H9 (cell line): ENCODE data around the gene GAREM1. TPM values are rescaled to one million over a fixed set of nuclear protein-coding genes. Genes with fewer than 3 reads are reported as not detected.

Source experiments
- DNase-seq: peaks from one replicate; pipeline ENCODE4 v3.0.0-alpha.2; 2017
- H2AFZ ChIP-seq: one replicate; pipeline ENCODE4 v1.6.1; 2013; ENCODE audit warnings: mild to moderate bottlenecking, low read length, control low read depth, moderate library complexity
- H2AK5ac ChIP-seq: 2 replicates; pipeline ENCODE4 v1.6.1; 2013; ENCODE audit warnings: low read length, control low read depth, mixed read lengths; ENCODE audit not compliant: insufficient read length
- H2BK120ac ChIP-seq: one replicate; pipeline ENCODE4 v1.6.1; 2013; ENCODE audit warnings: low read depth, mild to moderate bottlenecking, low read length, control low read depth, inconsistent platforms; ENCODE audit not compliant: poor library complexity, severe bottlenecking
- H2BK12ac ChIP-seq: 2 replicates; pipeline ENCODE4 v1.6.1; 2013; ENCODE audit warnings: low read length, control low read depth, mixed read lengths, low read depth; ENCODE audit not compliant: insufficient read length
- H2BK15ac ChIP-seq: 2 replicates; pipeline ENCODE4 v1.6.1; 2013; ENCODE audit warnings: low read depth, low read length, control low read depth
- H2BK20ac ChIP-seq: one replicate; pipeline ENCODE4 v1.6.1; 2013; ENCODE audit warnings: low read depth, mild to moderate bottlenecking, low read length, control low read depth, inconsistent platforms; ENCODE audit not compliant: poor library complexity, severe bottlenecking
- H2BK5ac ChIP-seq: 2 replicates; pipeline ENCODE4 v1.6.1; 2013; ENCODE audit warnings: low read length, control low read depth, mixed read lengths; ENCODE audit not compliant: insufficient read length
- H3K14ac ChIP-seq: 2 replicates; pipeline ENCODE4 v1.6.1; 2013; ENCODE audit warnings: low read length, control low read depth; ENCODE audit not compliant: insufficient read depth
- H3K18ac ChIP-seq: 2 replicates; pipeline ENCODE4 v1.6.1; 2013; ENCODE audit warnings: low read depth, mild to moderate bottlenecking, mixed read lengths, low read length, control low read depth; ENCODE audit not compliant: insufficient read length
- H3K23ac ChIP-seq: 2 replicates; pipeline ENCODE4 v1.6.1; 2013; ENCODE audit warnings: low read length, control low read depth, mixed read lengths, low read depth; ENCODE audit not compliant: insufficient read length
- H3K23me2 ChIP-seq: 2 replicates; pipeline ENCODE4 v1.6.1; 2013; ENCODE audit warnings: low read depth, mild to moderate bottlenecking, mixed read lengths, low read length, control low read depth; ENCODE audit not compliant: insufficient read length, poor library complexity, severe bottlenecking
- H3K27ac ChIP-seq: 2 replicates; pipeline ENCODE4 v1.5.1; 2013; ENCODE audit warnings: low read length, control low read depth, mixed read lengths, low read depth; ENCODE audit not compliant: insufficient read length
- H3K27me3 ChIP-seq: 2 replicates; pipeline ENCODE4 v1.6.1; 2013; ENCODE audit warnings: low read length, control low read depth, inconsistent platforms; ENCODE audit not compliant: insufficient read depth
- H3K4ac ChIP-seq: 2 replicates; pipeline ENCODE4 v1.6.1; 2013; ENCODE audit warnings: low read depth, mild to moderate bottlenecking, control low read depth, inconsistent platforms, low read length, moderate library complexity
- H3K4me1 ChIP-seq: 2 replicates; pipeline ENCODE4 v1.6.1; 2013; ENCODE audit warnings: low read length, control low read depth, inconsistent platforms; ENCODE audit not compliant: insufficient read depth
- H3K4me2 ChIP-seq: 2 replicates; pipeline ENCODE4 v1.6.1; 2013; ENCODE audit warnings: low read length, control low read depth, mixed read lengths; ENCODE audit not compliant: insufficient read length, insufficient read depth
- H3K56ac ChIP-seq: 2 replicates; pipeline ENCODE4 v1.6.1; 2013; ENCODE audit warnings: low read depth, mild to moderate bottlenecking, mixed read lengths, low read length, control low read depth; ENCODE audit not compliant: insufficient read length
- H3K79me1 ChIP-seq: 2 replicates; pipeline ENCODE4 v1.6.1; 2013; ENCODE audit warnings: low read depth, mild to moderate bottlenecking, moderate library complexity, low read length, control low read depth, inconsistent platforms; ENCODE audit not compliant: insufficient read depth, poor library complexity, severe bottlenecking
- H3K79me2 ChIP-seq: 2 replicates; pipeline ENCODE4 v1.6.1; 2013; ENCODE audit warnings: low read length, control low read depth, inconsistent platforms; ENCODE audit not compliant: insufficient read depth
- H3K9ac ChIP-seq: 2 replicates; pipeline ENCODE4 v1.6.1; 2013; ENCODE audit warnings: low read length, control low read depth, mixed read lengths; ENCODE audit not compliant: insufficient read length; ENCODE audit errors: extremely low read depth
- H3K9me3 ChIP-seq: one replicate; pipeline ENCODE4 v1.6.1; 2013; ENCODE audit warnings: low read depth, low read length, inconsistent platforms; ENCODE audit not compliant: control insufficient read depth
- H3T11ph ChIP-seq: one replicate; pipeline ENCODE4 v1.6.1; 2013; ENCODE audit warnings: mild to moderate bottlenecking, low read length, control low read depth, inconsistent platforms
- H4K20me1 ChIP-seq: one replicate; pipeline ENCODE4 v1.6.1; 2013; ENCODE audit not compliant: control insufficient read depth, insufficient read length, insufficient read depth
- H4K5ac ChIP-seq: 2 replicates; pipeline ENCODE4 v1.6.1; 2013; ENCODE audit warnings: low read depth, mild to moderate bottlenecking, mixed read lengths, low read length, control low read depth; ENCODE audit not compliant: insufficient read length
- H4K8ac ChIP-seq: replicated peaks from 2 replicates; pipeline ENCODE4 v1.6.1; 2013; ENCODE audit warnings: low read length, control low read depth, mixed read lengths, low read depth; ENCODE audit not compliant: insufficient read length
- H4K91ac ChIP-seq: 2 replicates; pipeline ENCODE4 v1.6.1; 2013; ENCODE audit warnings: low read depth, mild to moderate bottlenecking, moderate library complexity, mixed read lengths, low read length, control low read depth; ENCODE audit not compliant: insufficient read length
- H3K27ac Mint-ChIP-seq, 3 experiments: 2 replicates in 2 of 3; 3 replicates in 1 of 3; pipeline ENCODE4 v1.8.0; 2020 to 2021; ENCODE audit warnings: mixed read lengths in 3 of 3, mild to moderate bottlenecking in 1 of 3, moderate library complexity in 1 of 3
- H3K27me3 Mint-ChIP-seq: 2 replicates; pipeline ENCODE4 v1.8.0; 2021; ENCODE audit warnings: low read depth, mild to moderate bottlenecking, moderate library complexity, mixed read lengths
- H3K36me3 Mint-ChIP-seq, 3 experiments: 2 replicates in 2 of 3; 3 replicates in 1 of 3; pipeline ENCODE4 v1.8.0; 2020 to 2021; ENCODE audit warnings: low read depth in 3 of 3, mixed read lengths in 3 of 3; ENCODE audit not compliant: insufficient read depth in 1 of 3
- H3K4me1 Mint-ChIP-seq, 2 experiments: 2 replicates each; pipeline ENCODE4 v1.8.0; 2020; ENCODE audit warnings: mixed read lengths in 2 of 2
- H3K4me3 Mint-ChIP-seq, 2 experiments: 2 replicates in 1 of 2; 3 replicates in 1 of 2; pipeline ENCODE4 v1.8.0; 2020 to 2021; ENCODE audit warnings: mild to moderate bottlenecking in 2 of 2, mixed read lengths in 2 of 2, moderate library complexity in 1 of 2
- H3K9me3 Mint-ChIP-seq, 2 experiments: 2 replicates in 1 of 2; 3 replicates in 1 of 2; pipeline ENCODE4 v1.8.0; 2020; ENCODE audit warnings: mild to moderate bottlenecking in 2 of 2, mixed read lengths in 2 of 2, moderate library complexity in 1 of 2
- WGBS: extraction: QIAGEN DNeasy Blood & Tissue Kit; methylation state at CpG from one replicate; pipeline ENCODE4 v1.1.7; 2013; ENCODE audit warnings: missing lambda C conversion rate, low lambda C conversion rate, mixed read lengths; ENCODE audit not compliant: insufficient read length; ENCODE audit errors: extremely low coverage; 5-methylcytosine and 5-hydroxymethylcytosine counted together
- total RNA-seq: library from RNA; stranded (reverse); gene quantifications from 2 replicates; pipeline ENCODE4 v1.2.1, GENCODE V29; 2021
- TF ChIP-seq, protein P1 (sequence below): fragments of 200-600 bp; sonication (generic); conservative IDR thresholded peaks from 3 replicates; pipeline ENCODE4 v1.8.0; 2021; ENCODE audit warnings: antibody characterized with exemption, mild to moderate bottlenecking

The GAREM1 gene
- total RNA-seq, 1 experiment from 2014 or later = 4.4 TPM

DNA sequence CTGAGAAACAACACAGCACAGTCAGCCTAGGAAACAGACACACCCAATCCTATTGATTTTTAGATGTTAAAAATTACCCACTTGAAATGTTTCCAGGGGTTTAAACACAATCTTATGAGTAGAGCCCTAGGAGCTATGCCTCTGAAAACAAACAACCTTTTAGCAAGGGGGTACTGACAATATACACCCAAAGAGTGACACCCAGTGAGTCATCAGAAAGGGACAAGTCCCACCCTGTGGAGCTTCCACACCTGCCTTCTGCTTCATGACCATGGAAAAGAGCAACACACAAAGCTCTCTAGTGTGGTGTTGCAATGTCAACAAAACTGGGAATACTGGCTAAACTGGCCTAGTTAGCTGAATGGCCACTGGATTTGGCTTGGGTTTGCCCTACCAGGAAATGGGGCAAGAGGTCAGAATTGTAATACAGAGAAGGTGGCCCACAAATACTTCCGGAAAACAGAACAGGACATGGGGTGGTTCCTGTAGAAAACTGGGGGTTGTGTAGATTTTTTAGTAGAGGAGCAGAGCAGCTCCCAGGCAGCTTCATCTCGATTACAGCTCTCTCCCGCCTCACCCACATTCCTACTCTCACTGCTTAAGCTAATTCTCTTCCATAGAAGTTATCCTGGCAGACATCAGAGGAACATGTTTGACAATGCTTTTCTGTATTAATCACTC is 98.2 kb downstream of the GAREM1 start:
- Histone ChIP-seq H4K91ac (no peak overlapping the region), H3K23me2 (no peaks in the 10 kb centered on the region), H3K4me1 (no peaks in the 10 kb centered on the region), H2BK20ac (no peak overlapping the region), H2BK5ac (no peak overlapping the region), H3K27me3 (no peaks in the 10 kb centered on the region), H3K79me1 (no peaks in the 10 kb centered on the region), H3K18ac (no peak overlapping the region), H4K5ac (no peak overlapping the region), H3K14ac (no peak overlapping the region), H3K9ac (no peak overlapping the region), H3K9me3 (no peaks in the 10 kb centered on the region), H4K8ac (no peak overlapping the region), H2BK15ac (no peak overlapping the region), H3T11ph (no peak overlapping the region), H2AFZ (no peak overlapping the region), H2BK120ac (no peak overlapping the region), H3K23ac (no peak overlapping the region), H2BK12ac (no peak overlapping the region), H3K56ac (no peak overlapping the region), H3K27ac (no peak overlapping the region), H2AK5ac (no peak overlapping the region), H3K4me2 (no peak overlapping the region), H3K4ac (no peak overlapping the region), H3K79me2 (no peaks in the 10 kb centered on the region), H4K20me1 (no peaks in the 10 kb centered on the region)
- TF ChIP-seq, protein P1, sequence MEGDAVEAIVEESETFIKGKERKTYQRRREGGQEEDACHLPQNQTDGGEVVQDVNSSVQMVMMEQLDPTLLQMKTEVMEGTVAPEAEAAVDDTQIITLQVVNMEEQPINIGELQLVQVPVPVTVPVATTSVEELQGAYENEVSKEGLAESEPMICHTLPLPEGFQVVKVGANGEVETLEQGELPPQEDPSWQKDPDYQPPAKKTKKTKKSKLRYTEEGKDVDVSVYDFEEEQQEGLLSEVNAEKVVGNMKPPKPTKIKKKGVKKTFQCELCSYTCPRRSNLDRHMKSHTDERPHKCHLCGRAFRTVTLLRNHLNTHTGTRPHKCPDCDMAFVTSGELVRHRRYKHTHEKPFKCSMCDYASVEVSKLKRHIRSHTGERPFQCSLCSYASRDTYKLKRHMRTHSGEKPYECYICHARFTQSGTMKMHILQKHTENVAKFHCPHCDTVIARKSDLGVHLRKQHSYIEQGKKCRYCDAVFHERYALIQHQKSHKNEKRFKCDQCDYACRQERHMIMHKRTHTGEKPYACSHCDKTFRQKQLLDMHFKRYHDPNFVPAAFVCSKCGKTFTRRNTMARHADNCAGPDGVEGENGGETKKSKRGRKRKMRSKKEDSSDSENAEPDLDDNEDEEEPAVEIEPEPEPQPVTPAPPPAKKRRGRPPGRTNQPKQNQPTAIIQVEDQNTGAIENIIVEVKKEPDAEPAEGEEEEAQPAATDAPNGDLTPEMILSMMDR = no peak
- Mint-ChIP-seq H3K27me3 (no peaks in the 10 kb centered on the region), H3K27ac (peak overlapping the region in 1 of 3 experiments; percentile 29; a peak in 2 of 7 replicates), H3K4me1 (peaks cover 6 to 7% of the 10 kb centered on the region in 2 experiments), H3K4me3 (no peak overlapping the region), H3K36me3 (no peaks in the 10 kb centered on the region), H3K9me3 (no peaks in the 10 kb centered on the region)
- no CpG with 5 or more reads among the region's 3 CpGs for WGBS
- no peak for DNase-seq
